Neural progenitor cell (in vitro differentiated cells): ENCODE measurements around the gene RASGRP4. TPM values are rescaled to one million over a fixed set of nuclear protein-coding genes. Genes with fewer than 3 reads are reported as not detected.
A peak's percentile ranks its signal among the peaks of the same experiment; 100 is the strongest.

Experiments used
- DNase-seq: peaks from one replicate; pipeline ENCODE4 v3.0.0-alpha.2; 2016; ENCODE audit warnings: low spot score
- H2AFZ ChIP-seq: fragments of 200-600 bp; sonication (generic); replicated peaks from 2 replicates; pipeline ENCODE4 v1.6.1; 2016; ENCODE audit warnings: antibody characterized with exemption
- H3F3A ChIP-seq: fragments of 200-600 bp; sonication (generic); 2 replicates; pipeline ENCODE4 v1.6.1; 2016; ENCODE audit warnings: antibody characterized with exemption, low read depth
- H3K27ac ChIP-seq: fragments of 200-600 bp; sonication (generic); 2 replicates; pipeline ENCODE4 v1.5.1; 2016; ENCODE audit warnings: mild to moderate bottlenecking
- H3K27me3 ChIP-seq: fragments of 200-600 bp; sonication (generic); 2 replicates; pipeline ENCODE4 v1.6.1; 2016; ENCODE audit warnings: mild to moderate bottlenecking, moderate library complexity
- H3K36me3 ChIP-seq: fragments of 200-600 bp; sonication (generic); 2 replicates; pipeline ENCODE4 v1.5.1; 2016
- H3K4me1 ChIP-seq: fragments of 200-600 bp; sonication (generic); 2 replicates; pipeline ENCODE4 v1.6.1; 2016; ENCODE audit warnings: mixed run types
- H3K4me2 ChIP-seq: fragments of 200-600 bp; sonication (generic); 2 replicates; pipeline ENCODE4 v1.6.1; 2016
- H3K4me3 ChIP-seq: fragments of 200-600 bp; sonication (generic); 2 replicates; pipeline ENCODE4 v1.5.1; 2016
- H3K79me2 ChIP-seq: fragments of 200-600 bp; sonication (generic); 2 replicates; pipeline ENCODE4 v1.6.1; 2016; ENCODE audit warnings: low read depth
- H3K9ac ChIP-seq: fragments of 200-600 bp; sonication (generic); 2 replicates; pipeline ENCODE4 v1.6.1; 2016
- H3K9me3 ChIP-seq: fragments of 200-600 bp; sonication (generic); 2 replicates; pipeline ENCODE4 v1.5.1; 2016; ENCODE audit warnings: low read depth
- H4K20me1 ChIP-seq: fragments of 200-600 bp; sonication (generic); 2 replicates; pipeline ENCODE4 v1.6.1; 2016; ENCODE audit warnings: low read depth
- H3K27ac Mint-ChIP-seq: 3 replicates; pipeline ENCODE4 v1.8.0; 2021; ENCODE audit warnings: mixed read lengths
- H3K27me3 Mint-ChIP-seq: 2 replicates; pipeline ENCODE4 v1.8.0; 2022; ENCODE audit warnings: low read depth, mild to moderate bottlenecking, inconsistent platforms, moderate library complexity, mixed read lengths; ENCODE audit not compliant: insufficient read depth
- H3K36me3 Mint-ChIP-seq: 3 replicates; pipeline ENCODE4 v1.8.0; 2021; ENCODE audit warnings: mixed read lengths
- H3K4me1 Mint-ChIP-seq: 3 replicates; pipeline ENCODE4 v1.8.0; 2021; ENCODE audit warnings: mixed read lengths
- H3K4me3 Mint-ChIP-seq: 3 replicates; pipeline ENCODE4 v1.8.0; 2021; ENCODE audit warnings: mild to moderate bottlenecking, moderate library complexity, mixed read lengths
- H3K9me3 Mint-ChIP-seq: 3 replicates; pipeline ENCODE4 v1.8.0; 2020; ENCODE audit warnings: mixed read lengths
- EZH2 ChIP-seq: fragments of 200-600 bp; sonication (generic); IDR thresholded peaks from 2 replicates; pipeline ENCODE4 v1.6.1; 2017; ENCODE audit warnings: antibody characterized with exemption, mild to moderate bottlenecking, moderate library complexity
- EZH2phosphoT487 ChIP-seq: fragments of 200-600 bp; sonication (generic); IDR thresholded peaks from 2 replicates; pipeline ENCODE4 v1.6.1; 2017; ENCODE audit warnings: antibody characterized with exemption
- total RNA-seq: library from RNA; depleted of rRNA; stranded (reverse); fragments of >200 nt; gene quantifications from 2 replicates; pipeline ENCODE4 v1.2.3, GENCODE V29; 2015; ENCODE audit warnings: low replicate concordance
- TF ChIP-seq, protein P1 (sequence below): fragments of 200-600 bp; sonication (generic); IDR thresholded peaks from 2 replicates; pipeline ENCODE4 v1.5.1; 2017; ENCODE audit warnings: antibody characterized with exemption, mild to moderate bottlenecking

Gene RASGRP4
- total RNA-seq, 1 donor from 2014 or later = not detected

DNA sequence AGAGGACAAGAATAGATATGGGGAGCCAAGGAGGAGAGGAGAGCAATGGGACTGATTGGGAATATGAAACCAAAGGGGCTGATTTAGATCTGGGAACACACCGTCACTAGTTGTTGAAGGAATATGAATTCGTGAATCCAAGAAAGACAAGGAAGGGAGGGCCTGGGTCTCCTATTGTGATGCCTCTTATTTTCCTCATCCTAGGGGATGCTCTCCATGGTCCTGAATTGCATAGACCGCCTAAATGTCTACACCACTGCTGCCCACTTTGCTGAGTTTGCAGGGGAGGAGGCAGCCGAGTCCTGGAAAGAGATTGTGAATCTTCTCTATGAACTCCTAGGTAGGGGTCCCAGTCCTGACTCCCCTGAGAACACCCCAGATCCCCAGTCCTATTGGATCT lies 29.0 kb upstream of the RASGRP4 start:
- Histone ChIP-seq H3K4me2 (no peak overlapping the region), H2AFZ (no peak overlapping the region), H3K9me3 (no peaks in the 10 kb centered on the region), H3F3A (no peaks in the 10 kb centered on the region), H3K27ac (no peak overlapping the region), H3K36me3 (no peaks in the 10 kb centered on the region), H3K4me3 (no peak overlapping the region), H4K20me1 (peaks cover 6% of the 10 kb centered on the region), H3K9ac (no peak overlapping the region), H3K4me1 (no peaks in the 10 kb centered on the region), H3K27me3 (no peaks in the 10 kb centered on the region), H3K79me2 (no peaks in the 10 kb centered on the region)
- DNase-seq = peak; percentile 83
- H3K27ac Mint-ChIP-seq = no peak overlapping the region
- H3K4me1 Mint-ChIP-seq = no peaks in the 10 kb centered on the region
- H3K27me3 Mint-ChIP-seq = peaks cover 11% of the 10 kb centered on the region
- peaks cover under 1% of the 10 kb centered on the region for H3K9me3 Mint-ChIP-seq
- no peaks in the 10 kb centered on the region for H3K36me3 Mint-ChIP-seq
- TF ChIP-seq EZH2phosphoT487 (no peak), EZH2 (no peak)
- TF ChIP-seq, protein P1, sequence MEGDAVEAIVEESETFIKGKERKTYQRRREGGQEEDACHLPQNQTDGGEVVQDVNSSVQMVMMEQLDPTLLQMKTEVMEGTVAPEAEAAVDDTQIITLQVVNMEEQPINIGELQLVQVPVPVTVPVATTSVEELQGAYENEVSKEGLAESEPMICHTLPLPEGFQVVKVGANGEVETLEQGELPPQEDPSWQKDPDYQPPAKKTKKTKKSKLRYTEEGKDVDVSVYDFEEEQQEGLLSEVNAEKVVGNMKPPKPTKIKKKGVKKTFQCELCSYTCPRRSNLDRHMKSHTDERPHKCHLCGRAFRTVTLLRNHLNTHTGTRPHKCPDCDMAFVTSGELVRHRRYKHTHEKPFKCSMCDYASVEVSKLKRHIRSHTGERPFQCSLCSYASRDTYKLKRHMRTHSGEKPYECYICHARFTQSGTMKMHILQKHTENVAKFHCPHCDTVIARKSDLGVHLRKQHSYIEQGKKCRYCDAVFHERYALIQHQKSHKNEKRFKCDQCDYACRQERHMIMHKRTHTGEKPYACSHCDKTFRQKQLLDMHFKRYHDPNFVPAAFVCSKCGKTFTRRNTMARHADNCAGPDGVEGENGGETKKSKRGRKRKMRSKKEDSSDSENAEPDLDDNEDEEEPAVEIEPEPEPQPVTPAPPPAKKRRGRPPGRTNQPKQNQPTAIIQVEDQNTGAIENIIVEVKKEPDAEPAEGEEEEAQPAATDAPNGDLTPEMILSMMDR = no peak
- H3K4me3 Mint-ChIP-seq = no peak overlapping the region

DNA sequence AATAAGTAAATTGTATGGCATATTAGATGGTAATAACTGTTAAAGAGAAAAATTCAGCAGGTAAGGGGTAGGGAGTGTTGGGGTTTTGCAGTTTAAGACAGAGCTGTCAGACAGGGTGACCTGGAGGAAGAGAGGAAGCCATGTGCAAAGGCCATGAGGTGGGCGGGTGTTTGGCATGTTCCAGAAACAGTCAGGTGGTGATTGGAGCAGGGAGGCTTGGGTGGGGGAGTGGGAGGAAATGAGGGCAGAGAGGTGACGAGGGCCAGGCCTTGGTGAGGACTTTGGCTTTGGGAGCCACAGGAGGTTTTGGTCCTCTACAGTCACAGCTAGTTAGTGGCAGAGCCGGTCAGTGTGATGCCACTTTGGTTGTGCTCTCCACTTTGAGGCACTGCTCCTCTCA lies 27.6 kb upstream of the RASGRP4 start:
- no peaks in the 10 kb centered on the region for H3K9me3 Mint-ChIP-seq
- no peak overlapping the region for H3K4me3 Mint-ChIP-seq
- Histone ChIP-seq H3K9me3 (no peaks in the 10 kb centered on the region), H2AFZ (no peak overlapping the region), H4K20me1 (peaks cover 6% of the 10 kb centered on the region), H3K9ac (no peak overlapping the region), H3K4me1 (no peaks in the 10 kb centered on the region), H3F3A (no peaks in the 10 kb centered on the region), H3K79me2 (no peaks in the 10 kb centered on the region), H3K27me3 (no peaks in the 10 kb centered on the region), H3K4me2 (no peak overlapping the region), H3K36me3 (no peaks in the 10 kb centered on the region), H3K4me3 (no peak overlapping the region), H3K27ac (no peak overlapping the region)
- no peaks in the 10 kb centered on the region for H3K4me1 Mint-ChIP-seq
- no peak for TF ChIP-seq EZH2phosphoT487
- TF ChIP-seq, protein P1 = no peak
- TF ChIP-seq EZH2 = no peak
- peaks cover 15% of the 10 kb centered on the region for H3K27me3 Mint-ChIP-seq
- no peak for DNase-seq
- no peak overlapping the region for H3K27ac Mint-ChIP-seq
- H3K36me3 Mint-ChIP-seq = no peaks in the 10 kb centered on the region

DNA sequence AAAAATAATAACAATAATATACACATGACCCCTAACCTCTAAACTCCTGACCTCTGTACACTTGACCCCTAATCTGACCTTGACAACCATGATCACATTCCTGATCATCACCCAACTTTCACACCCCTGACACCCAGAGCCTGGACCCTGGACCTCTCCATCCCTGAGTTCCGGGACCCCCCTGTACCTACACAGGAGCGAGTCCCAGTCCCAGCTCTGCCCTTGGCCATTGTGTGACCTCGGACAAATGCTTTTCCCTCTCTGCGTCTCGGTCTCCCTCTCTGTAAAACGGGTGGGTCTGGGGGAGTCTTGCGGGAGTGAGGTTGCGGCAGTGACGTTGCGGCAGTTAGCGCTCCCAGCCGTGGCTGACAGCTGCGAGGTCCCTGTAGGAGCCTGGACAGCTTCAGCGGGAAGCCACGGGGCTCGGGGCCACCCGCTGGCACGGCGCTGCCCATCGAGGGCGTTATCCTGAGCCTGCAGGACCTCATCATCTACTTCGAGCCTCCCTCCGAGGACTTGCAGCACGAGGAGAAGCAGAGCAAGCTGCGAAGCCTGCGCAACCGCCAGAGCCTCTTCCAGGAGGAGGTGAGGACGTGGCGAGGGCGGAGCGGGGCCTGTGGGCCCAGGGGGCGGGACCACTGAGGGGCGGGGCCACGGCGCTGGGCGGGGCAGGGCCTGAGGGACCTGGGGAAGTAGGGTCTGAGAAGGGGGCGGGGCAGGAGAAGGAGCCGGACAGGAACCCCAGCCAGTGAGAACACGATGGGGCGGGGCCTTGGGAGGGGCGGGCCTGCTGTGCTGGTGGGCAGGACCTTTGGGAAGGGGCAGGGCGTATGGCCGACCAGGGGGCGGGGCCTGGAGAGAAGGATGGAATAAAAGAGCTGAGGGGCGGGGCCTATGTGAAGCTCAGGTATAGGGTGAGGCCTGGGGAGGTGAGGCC lies 26.7 kb upstream of the RASGRP4 start:
- H3K4me1 Mint-ChIP-seq = no peaks in the 10 kb centered on the region
- no peak overlapping the region for H2AFZ ChIP-seq
- no peaks in the 10 kb centered on the region for H3K27me3 ChIP-seq
- H3F3A ChIP-seq = no peaks in the 10 kb centered on the region
- H3K4me3 ChIP-seq = no peak overlapping the region
- no peak overlapping the region for H3K27ac Mint-ChIP-seq
- H3K79me2 ChIP-seq = no peaks in the 10 kb centered on the region
- H4K20me1 ChIP-seq = peaks cover 6% of the 10 kb centered on the region
- peaks cover 14% of the 10 kb centered on the region for H3K27me3 Mint-ChIP-seq
- no peaks in the 10 kb centered on the region for H3K4me1 ChIP-seq
- H3K4me2 ChIP-seq = no peak overlapping the region
- H3K9me3 Mint-ChIP-seq = no peaks in the 10 kb centered on the region
- no peaks in the 10 kb centered on the region for H3K36me3 ChIP-seq
- DNase-seq = peak; percentile 72
- no peak for TF ChIP-seq EZH2
- TF ChIP-seq, protein P1 = no peak
- TF ChIP-seq EZH2phosphoT487 = no peak
- H3K9ac ChIP-seq = no peak overlapping the region
- no peak overlapping the region for H3K27ac ChIP-seq
- H3K9me3 ChIP-seq = no peaks in the 10 kb centered on the region
- no peak overlapping the region for H3K4me3 Mint-ChIP-seq
- no peaks in the 10 kb centered on the region for H3K36me3 Mint-ChIP-seq
